ENCODE results near the gene LDAH. TPM values are rescaled to one million over a fixed set of nuclear protein-coding genes. Genes with fewer than 3 reads are reported as not detected.

LDAH gene
- total RNA-seq, 4 donors from 2014 or later, result 8.2 to 14.1 (median 10.9) TPM

DNA sequence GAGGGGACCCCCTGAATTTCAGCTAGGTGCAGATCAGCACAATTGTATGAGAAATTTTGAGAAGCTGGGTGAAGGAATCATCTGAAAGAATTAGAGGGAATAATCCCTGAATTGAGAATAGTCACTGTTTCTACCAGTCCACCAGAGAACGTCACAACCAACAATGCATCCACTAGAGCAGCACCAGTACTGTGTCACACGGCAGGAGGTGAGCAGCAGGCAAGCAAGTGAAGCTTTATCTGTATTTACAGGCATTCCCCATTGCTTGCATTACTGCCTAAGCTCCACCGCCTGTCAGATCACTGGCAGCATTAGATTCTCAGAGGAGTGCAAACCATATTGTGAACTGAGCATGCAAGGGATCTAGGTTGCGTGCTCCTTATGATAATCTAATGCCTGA lies 115.3 kb downstream of the LDAH start:
- ATAC-seq (ENCODE audit: low FRiP score) (no peak), DNase-seq (ENCODE audit: low spot score) (no peak)
- TF ChIP-seq, protein P1, sequence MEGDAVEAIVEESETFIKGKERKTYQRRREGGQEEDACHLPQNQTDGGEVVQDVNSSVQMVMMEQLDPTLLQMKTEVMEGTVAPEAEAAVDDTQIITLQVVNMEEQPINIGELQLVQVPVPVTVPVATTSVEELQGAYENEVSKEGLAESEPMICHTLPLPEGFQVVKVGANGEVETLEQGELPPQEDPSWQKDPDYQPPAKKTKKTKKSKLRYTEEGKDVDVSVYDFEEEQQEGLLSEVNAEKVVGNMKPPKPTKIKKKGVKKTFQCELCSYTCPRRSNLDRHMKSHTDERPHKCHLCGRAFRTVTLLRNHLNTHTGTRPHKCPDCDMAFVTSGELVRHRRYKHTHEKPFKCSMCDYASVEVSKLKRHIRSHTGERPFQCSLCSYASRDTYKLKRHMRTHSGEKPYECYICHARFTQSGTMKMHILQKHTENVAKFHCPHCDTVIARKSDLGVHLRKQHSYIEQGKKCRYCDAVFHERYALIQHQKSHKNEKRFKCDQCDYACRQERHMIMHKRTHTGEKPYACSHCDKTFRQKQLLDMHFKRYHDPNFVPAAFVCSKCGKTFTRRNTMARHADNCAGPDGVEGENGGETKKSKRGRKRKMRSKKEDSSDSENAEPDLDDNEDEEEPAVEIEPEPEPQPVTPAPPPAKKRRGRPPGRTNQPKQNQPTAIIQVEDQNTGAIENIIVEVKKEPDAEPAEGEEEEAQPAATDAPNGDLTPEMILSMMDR (IDR thresholded peaks at IDR 0.05), result no peak

DNA sequence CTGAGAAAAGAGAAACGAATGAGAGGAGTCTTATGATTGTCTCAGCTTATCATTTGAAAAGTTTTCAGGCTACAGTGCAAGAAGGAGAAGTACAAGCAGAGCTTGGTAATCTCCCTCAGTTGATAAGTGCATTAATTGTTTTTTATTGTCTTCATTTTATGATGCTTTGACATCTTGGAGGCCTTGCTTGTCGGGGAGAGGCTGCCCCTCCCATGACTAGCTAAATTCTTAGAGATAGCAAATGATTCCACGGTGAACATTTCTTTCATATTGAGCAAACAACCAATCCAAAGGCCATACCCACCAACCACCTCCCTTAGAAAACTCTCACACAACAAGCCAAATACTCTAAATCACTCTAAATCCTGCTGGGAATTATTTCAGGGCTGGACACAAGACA lies 116.1 kb downstream of the LDAH start:
- DNase-seq (ENCODE audit: low spot score), result no peak
- TF ChIP-seq, protein P1 (IDR thresholded peaks at IDR 0.05), result no peak
- ATAC-seq (ENCODE audit: low FRiP score), result no peak

DNA sequence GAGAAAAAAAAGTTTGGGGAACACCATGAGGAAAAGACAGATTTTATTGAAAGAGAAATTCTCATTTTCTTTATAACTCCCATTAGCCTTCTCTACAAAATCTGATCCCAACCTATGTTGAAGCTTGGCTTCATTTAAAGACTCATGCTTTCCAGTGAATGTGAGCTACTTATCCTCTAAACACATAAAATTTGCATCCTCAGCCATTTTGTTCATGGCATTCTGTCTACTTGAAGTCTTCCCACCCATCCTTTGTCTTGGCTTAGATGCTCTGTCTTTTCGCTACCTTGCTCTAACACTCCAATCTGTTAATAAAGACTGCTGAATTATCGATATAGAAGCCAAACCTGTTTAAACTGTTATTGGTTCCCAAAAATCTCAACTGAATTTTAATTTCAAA lies 116.7 kb downstream of the LDAH start:
- no peak for ATAC-seq (ENCODE audit: low FRiP score)
- DNase-seq (ENCODE audit: low spot score), result no peak
- TF ChIP-seq, protein P1 (IDR thresholded peaks at IDR 0.05), result no peak

GRCh38 chr2:20704886-20705285 lies 118.0 kb downstream of the LDAH start:
- TF ChIP-seq, protein P1 (IDR thresholded peaks at IDR 0.05), result no peak
- DNase-seq (ENCODE audit: low spot score), result no peak
- no peak for ATAC-seq (ENCODE audit: low FRiP score)

DNA sequence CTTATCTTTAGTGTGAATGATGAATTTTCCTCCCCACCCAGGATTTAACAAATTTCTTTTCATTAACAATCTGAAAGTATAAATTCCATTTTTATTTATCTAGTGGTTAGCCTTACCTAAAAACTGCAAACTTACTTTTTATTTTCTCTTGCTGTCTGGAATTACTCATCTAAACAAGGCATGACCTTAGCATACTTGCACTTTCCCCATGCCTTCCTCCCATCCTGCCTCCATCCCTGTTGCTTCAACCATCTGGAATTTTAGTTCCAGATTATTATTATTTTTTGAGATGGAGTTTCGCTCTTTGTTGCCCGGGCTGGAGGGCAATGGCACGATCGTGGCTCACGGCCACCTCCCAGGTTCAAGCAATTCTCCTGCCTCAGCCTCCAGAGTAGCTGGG lies 120.3 kb downstream of the LDAH start:
- ATAC-seq (ENCODE audit: low FRiP score) (no peak), DNase-seq (ENCODE audit: low spot score) (no peak)
- TF ChIP-seq, protein P1 (IDR thresholded peaks at IDR 0.05), result no peak

DNA sequence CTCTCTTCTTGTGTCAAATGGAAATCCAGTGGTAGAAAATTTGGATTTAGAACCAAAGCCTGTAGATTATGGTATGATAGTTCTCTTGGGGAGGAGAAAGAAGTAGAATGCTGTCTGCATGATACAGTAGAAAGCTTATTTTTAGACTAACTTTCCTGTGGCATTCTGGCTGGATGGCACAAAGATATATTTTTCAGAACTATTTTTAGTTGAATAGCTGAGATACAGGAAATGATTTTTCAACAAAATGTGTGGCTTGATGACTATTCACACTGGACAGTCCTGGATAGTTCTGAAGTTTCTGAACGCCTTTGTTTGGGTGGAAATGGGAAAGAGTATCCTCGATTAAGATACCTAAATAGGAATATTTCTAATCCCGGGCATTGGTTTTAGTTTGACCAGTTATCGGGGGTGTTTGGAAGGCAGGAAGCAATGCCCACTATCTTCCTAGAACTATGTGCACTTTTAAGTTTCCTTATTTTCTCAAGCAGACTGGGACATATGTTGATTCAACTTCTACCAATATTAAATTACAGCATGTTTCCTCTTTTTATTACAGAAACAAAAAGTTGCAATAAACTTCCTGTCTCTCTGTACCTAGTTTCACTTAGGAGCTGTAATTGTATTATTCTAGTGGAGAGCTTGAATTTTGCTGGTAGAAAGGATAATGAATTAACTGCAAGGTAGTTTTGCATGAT lies 123.8 kb downstream of the LDAH start:
- DNase-seq (ENCODE audit: low spot score), result no peak
- TF ChIP-seq, protein P1 (IDR thresholded peaks at IDR 0.05), result no peak
- ATAC-seq (ENCODE audit: low FRiP score), result no peak

DNA sequence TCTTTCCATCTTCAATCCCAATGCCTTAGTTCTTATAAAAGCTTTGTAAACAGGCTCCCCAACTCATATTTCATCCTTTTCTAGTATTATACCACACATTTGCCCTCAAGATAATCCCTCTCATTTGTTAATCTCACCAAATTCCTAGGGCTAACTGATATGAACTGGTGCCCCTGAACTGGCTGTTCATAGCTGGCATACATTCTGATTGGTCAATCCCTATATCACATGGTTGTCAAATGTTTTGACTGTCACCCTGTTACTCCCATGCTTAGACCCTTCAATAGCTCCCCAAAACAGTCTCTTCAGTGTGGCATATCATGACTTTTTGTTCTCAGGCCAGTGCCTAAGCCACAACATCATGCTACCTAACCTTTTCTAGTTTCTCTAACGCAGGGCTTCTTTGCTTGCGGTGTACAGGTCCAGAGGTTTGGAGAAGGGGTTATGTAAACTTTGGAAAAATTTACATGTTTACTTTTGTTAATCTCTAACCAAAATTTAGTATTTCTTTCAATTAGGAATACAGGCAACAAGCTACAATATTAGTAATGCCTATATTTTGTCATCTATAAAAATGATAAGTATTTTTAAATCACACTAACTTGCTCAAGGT lies 125.5 kb downstream of the LDAH start:
- TF ChIP-seq, protein P1 (IDR thresholded peaks at IDR 0.05), result no peak
- ATAC-seq (ENCODE audit: low FRiP score), result no peak
- DNase-seq (ENCODE audit: low spot score), result no peak
